Uterus (tissue), 2 donors: Measurements from ENCODE around the gene CRYL1.

Experiments
- CTCF ChIP-seq, 4 experiments: fragments of 200-600 bp in 2 of 4; fragments of 450-650 bp in 2 of 4; sonication (generic) in 2 of 4; IDR thresholded peaks; one replicate each; pipeline ENCODE4 v1.5.1; 2016 to 2019; ENCODE audit warnings: antibody characterized with exemption in 4 of 4, mild to moderate bottlenecking in 2 of 4, moderate library complexity in 1 of 4
- POLR2A ChIP-seq, 2 donors: fragments of 450-650 bp; IDR thresholded peaks; one replicate each; pipeline ENCODE4 v1.6.1; 2016; ENCODE audit warnings: antibody characterized with exemption in 2 of 2, mild to moderate bottlenecking in 1 of 2, moderate library complexity in 1 of 2

- TF ChIP-seq CTCF (IDR thresholded peaks at IDR 0.05) (no peak), POLR2A (IDR thresholded peaks at IDR 0.05) (no peak)
Measured at GRCh38 chr13:20553311-20553710, 27.7 kb upstream of the CRYL1 start.
